ENCODE data around the gene CD86.

Gene CD86

GRCh38 chr3:122169911-122170310, 114.7 kb downstream of the CD86 start:
- no peak for DNase-seq

Measured in NCI-H187 treated with DMSO at 0.1 percent for 48 hours (cell line).